NCI-H1092 treated with DMSO at 0.1 percent for 48 hours (cell line): ENCODE data around the gene CFAP221.

ENCODE experiments used
- DNase-seq: peaks from one replicate; lab custom pipeline; 2025; lab: John Stamatoyannopoulos, UW

CFAP221 gene

GRCh38 chr2:119536707-119537106 lies 7.5 kb upstream of the CFAP221 start:
- DNase-seq = no peak

GRCh38 chr2:119537792-119538191 lies 6.5 kb upstream of the CFAP221 start:
- no peak for DNase-seq

- no peak for DNase-seq
Measured at GRCh38 chr2:119541476-119541875, 2.8 kb upstream of the CFAP221 start.

GRCh38 chr2:119544939-119545475 lies 758 bp downstream of the CFAP221 start:
- DNase-seq = no peak

GRCh38 chr2:119545754-119546446 lies 1.7 kb downstream of the CFAP221 start:
- no peak for DNase-seq

GRCh38 chr2:119546447-119546767 lies 2.2 kb downstream of the CFAP221 start:
- DNase-seq = no peak

GRCh38 chr2:119548516-119549120 lies 4.4 kb downstream of the CFAP221 start:
- DNase-seq = no peak

- no peak for DNase-seq
Measured at GRCh38 chr2:119549241-119549640, 5.0 kb downstream of the CFAP221 start.

GRCh38 chr2:119550346-119550745 lies 6.1 kb downstream of the CFAP221 start:
- DNase-seq = no peak

- no peak for DNase-seq
Measured at GRCh38 chr2:119550856-119551255, 6.6 kb downstream of the CFAP221 start.

GRCh38 chr2:119552902-119553301 lies 8.7 kb downstream of the CFAP221 start:
- DNase-seq = no peak

GRCh38 chr2:119553687-119554344 lies 9.6 kb downstream of the CFAP221 start:
- DNase-seq = no peak

- no peak for DNase-seq
Measured at GRCh38 chr2:119565481-119565880, 21.2 kb downstream of the CFAP221 start.

- DNase-seq = no peak
Measured at GRCh38 chr2:119567292-119567691, 23.0 kb downstream of the CFAP221 start.

- no peak for DNase-seq
Measured at GRCh38 chr2:119574108-119574815, 30.0 kb downstream of the CFAP221 start.

GRCh38 chr2:119574864-119575263 lies 30.6 kb downstream of the CFAP221 start:
- no peak for DNase-seq

GRCh38 chr2:119575439-119575838 lies 31.2 kb downstream of the CFAP221 start:
- no peak for DNase-seq

- DNase-seq = no peak
Measured at GRCh38 chr2:119579424-119580295, 35.4 kb downstream of the CFAP221 start.

GRCh38 chr2:119580550-119581072 lies 36.4 kb downstream of the CFAP221 start:
- DNase-seq = no peak

GRCh38 chr2:119583291-119583690 lies 39.0 kb downstream of the CFAP221 start:
- DNase-seq = no peak

- no peak for DNase-seq
Measured at GRCh38 chr2:119584469-119584868, 40.2 kb downstream of the CFAP221 start.
